ENCODE results near the gene UBN2.

DNA sequence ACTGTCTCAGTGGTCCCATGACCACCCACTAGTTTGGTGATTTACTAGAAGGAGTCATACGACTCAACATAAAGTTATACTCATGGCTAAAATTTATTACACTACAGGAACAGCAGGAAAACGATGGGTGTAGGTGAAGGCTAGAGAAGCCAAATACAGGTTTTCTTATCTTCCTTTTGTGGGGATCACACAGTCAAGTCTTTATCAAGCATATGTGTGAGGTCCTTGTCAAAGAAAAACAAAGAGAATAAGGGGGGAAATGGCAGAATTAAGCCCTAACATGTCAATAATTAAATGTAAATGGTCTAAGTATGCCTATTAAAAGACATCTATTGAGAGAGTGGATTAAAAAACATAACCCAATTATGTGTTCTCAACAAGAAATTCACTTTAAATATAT, 47.8 kb upstream of the UBN2 start:
- TF ChIP-seq, protein P1, sequence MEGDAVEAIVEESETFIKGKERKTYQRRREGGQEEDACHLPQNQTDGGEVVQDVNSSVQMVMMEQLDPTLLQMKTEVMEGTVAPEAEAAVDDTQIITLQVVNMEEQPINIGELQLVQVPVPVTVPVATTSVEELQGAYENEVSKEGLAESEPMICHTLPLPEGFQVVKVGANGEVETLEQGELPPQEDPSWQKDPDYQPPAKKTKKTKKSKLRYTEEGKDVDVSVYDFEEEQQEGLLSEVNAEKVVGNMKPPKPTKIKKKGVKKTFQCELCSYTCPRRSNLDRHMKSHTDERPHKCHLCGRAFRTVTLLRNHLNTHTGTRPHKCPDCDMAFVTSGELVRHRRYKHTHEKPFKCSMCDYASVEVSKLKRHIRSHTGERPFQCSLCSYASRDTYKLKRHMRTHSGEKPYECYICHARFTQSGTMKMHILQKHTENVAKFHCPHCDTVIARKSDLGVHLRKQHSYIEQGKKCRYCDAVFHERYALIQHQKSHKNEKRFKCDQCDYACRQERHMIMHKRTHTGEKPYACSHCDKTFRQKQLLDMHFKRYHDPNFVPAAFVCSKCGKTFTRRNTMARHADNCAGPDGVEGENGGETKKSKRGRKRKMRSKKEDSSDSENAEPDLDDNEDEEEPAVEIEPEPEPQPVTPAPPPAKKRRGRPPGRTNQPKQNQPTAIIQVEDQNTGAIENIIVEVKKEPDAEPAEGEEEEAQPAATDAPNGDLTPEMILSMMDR (IDR thresholded peaks at IDR 0.05), result no peak
- TF ChIP-seq POLR2A (IDR thresholded peaks at IDR 0.05) (no peak), POLR2AphosphoS5 (IDR thresholded peaks at IDR 0.05) (no peak)

Data from prostate gland (tissue), 2 donors.